HFF-Myc (cell line): ENCODE results near the gene COPS4.
"Not testable (repeated sequence)": the region's sequence is repeated elsewhere in the genome, so short reads cannot be mapped to it uniquely, and the experiment has no call there.

Experiments
- DNase-seq: peaks from one replicate; pipeline ENCODE4 v3.0.0-alpha.2; 2011; ENCODE audit warnings: low read depth; ENCODE audit errors: extremely low read depth
- H3K4me3 ChIP-seq: replicated peaks from 2 replicates; pipeline ENCODE4 v1.5.1; 2011; ENCODE audit warnings: low read depth, mild to moderate bottlenecking, control low read depth, low read length
- TF ChIP-seq, protein P1 (sequence below): IDR thresholded peaks from 2 replicates; pipeline ENCODE4 v1.5.1; 2012; ENCODE audit warnings: mild to moderate bottlenecking, low read depth, low read length, control low read depth; ENCODE audit errors: missing control alignments

COPS4 gene

GRCh38 chr4:83028976-83029375 lies 6.0 kb upstream of the COPS4 start:
- TF ChIP-seq, protein P1, sequence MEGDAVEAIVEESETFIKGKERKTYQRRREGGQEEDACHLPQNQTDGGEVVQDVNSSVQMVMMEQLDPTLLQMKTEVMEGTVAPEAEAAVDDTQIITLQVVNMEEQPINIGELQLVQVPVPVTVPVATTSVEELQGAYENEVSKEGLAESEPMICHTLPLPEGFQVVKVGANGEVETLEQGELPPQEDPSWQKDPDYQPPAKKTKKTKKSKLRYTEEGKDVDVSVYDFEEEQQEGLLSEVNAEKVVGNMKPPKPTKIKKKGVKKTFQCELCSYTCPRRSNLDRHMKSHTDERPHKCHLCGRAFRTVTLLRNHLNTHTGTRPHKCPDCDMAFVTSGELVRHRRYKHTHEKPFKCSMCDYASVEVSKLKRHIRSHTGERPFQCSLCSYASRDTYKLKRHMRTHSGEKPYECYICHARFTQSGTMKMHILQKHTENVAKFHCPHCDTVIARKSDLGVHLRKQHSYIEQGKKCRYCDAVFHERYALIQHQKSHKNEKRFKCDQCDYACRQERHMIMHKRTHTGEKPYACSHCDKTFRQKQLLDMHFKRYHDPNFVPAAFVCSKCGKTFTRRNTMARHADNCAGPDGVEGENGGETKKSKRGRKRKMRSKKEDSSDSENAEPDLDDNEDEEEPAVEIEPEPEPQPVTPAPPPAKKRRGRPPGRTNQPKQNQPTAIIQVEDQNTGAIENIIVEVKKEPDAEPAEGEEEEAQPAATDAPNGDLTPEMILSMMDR = no peak
- no peak for DNase-seq
- no peak overlapping the region for H3K4me3 ChIP-seq

- TF ChIP-seq, protein P1 = no peak
- no peak overlapping the region for H3K4me3 ChIP-seq
- no peak for DNase-seq
These were observed 5.3 kb upstream of the COPS4 start for GRCh38 chr4:83029688-83030087.

GRCh38 chr4:83036991-83037665 lies 2.1 kb downstream of the COPS4 start:
- DNase-seq = no peak
- TF ChIP-seq, protein P1 = no peak
- H3K4me3 ChIP-seq = peak overlapping the region; percentile 88

GRCh38 chr4:83040269-83040668 lies 5.3 kb downstream of the COPS4 start:
- TF ChIP-seq, protein P1 = no peak
- no peak for DNase-seq
- no peak overlapping the region for H3K4me3 ChIP-seq

GRCh38 chr4:83043157-83043556 lies 8.2 kb downstream of the COPS4 start:
- DNase-seq, H3K4me3 ChIP-seq: not testable (repeated sequence)

DNA sequence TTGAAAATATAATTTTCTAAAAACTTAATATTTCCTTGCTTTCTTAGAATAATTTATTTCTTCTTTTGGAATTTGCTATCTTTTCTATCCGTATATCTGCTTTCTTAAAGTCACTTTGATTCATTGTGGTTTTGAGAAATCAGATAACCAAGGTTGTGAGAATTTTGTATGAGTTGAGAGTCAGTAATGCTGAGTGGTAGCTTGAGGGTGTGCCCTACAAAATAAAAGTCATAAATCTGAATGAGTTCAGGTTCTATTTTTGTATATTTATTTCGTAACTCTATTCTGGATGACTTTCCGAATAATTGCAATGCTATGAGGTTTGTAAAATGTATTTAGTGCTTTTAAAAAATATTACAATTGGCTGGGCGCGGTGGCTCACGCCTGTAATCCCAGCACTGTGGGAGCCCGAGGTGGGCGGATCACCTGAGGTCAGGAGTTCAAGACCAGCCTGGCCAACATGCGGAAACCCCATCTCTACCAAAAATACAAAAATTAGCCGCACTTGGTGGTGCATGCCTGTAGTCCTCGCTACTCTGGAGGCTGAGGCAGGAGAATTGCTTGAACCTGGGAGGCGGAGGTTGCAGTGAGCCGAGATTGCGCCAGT lies 8.9 kb downstream of the COPS4 start:
- H3K4me3 ChIP-seq = no peak overlapping the region
- TF ChIP-seq, protein P1 = no peak
- no peak for DNase-seq

GRCh38 chr4:83046693-83047473 lies 11.9 kb downstream of the COPS4 start:
- DNase-seq = no peak
- no peak overlapping the region for H3K4me3 ChIP-seq
- TF ChIP-seq, protein P1 = no peak

DNA sequence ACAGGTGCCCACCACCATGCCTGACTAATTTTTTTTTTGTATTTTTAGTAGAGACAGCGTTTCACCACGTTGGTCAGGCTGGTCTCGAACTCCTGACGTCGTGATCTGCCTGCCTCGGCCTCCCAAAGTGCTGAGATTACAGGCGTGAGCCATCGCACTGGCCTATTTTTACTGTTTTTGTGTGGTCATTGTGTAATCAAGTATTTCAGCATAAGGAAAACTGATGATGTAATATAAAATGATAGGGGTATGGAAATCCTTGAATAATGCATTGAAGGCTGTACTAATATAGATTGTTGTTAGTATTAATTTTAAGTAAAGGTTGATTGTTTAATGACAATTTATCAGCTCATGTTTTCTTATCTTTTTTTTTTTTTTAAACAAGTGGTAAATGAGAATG lies 13.8 kb downstream of the COPS4 start:
- H3K4me3 ChIP-seq, DNase-seq: not testable (repeated sequence)
